ENCODE results near the gene TBL3.

Gene TBL3

DNA sequence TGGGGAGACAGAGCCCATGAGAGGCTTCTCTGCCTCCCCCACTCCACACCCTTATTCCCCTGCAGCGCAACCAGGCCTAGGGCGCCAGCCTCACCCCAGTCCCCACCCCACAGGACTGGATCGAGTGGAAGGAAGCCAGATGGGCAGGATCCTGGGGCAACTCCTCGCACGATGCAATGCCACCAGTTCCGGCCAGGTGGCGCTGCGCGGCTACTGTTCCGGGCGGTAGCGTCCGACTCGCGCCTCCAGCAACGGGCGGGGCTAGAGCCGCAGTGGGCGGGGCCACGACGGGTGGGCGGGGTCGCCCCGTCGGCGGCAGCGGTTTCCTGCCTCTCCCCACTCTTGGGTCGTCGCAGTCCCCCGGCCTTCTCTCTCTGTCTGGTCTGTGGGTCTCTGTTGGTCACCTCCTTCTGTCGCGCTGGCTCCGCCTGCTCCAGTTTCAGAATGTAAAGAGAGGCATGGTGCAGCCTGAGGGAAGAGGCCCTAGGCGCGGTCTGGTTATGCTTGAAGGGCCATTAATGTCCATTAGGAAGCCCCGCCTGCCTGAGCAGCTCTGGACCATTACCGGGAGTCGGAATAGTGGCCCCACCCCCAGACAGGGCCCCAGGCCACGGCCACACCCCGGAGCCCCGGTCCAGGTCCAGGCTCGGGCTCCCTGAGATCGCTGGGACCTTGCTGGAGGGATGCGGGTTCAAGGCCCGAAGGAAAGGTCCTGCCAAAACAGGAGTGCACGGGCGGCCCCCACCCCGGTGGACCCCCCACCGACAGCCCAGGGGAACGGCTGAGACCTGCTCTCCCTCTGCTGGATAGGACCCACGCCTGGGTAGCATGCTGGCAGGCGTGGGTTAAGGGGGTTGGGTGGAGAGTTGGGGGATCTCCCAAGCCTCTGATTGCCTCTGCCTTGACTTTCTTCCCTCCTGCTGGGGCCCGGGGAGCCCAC lies 51.5 kb downstream of the TBL3 start:
- peak; percentile 80 for DNase-seq

GRCh38 chr16:2024032-2024420 lies 52.2 kb downstream of the TBL3 start:
- DNase-seq, result no peak

DNA sequence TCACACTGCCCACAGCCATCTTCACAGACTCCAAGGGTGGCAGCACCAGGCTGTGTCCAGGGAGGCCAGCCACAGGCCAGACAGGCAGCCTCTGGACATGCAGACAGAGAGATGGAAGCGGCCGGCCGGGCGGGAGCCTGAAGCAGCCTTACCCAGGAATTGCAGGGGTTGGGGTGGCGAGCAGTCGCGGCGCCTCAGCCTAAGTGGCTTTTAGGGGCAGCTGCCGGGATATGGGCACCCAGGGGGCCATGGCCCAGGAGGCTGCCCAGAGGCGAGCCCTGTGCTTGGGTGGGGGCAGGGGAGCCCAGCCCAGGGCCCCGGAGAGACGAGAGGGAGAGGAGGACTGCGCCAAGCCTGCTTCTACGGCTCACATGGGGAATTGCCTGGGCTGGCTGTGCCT lies 53.4 kb downstream of the TBL3 start:
- DNase-seq, result no peak

GRCh38 chr16:2025878-2026460 lies 54.1 kb downstream of the TBL3 start:
- DNase-seq, result no peak

DNA sequence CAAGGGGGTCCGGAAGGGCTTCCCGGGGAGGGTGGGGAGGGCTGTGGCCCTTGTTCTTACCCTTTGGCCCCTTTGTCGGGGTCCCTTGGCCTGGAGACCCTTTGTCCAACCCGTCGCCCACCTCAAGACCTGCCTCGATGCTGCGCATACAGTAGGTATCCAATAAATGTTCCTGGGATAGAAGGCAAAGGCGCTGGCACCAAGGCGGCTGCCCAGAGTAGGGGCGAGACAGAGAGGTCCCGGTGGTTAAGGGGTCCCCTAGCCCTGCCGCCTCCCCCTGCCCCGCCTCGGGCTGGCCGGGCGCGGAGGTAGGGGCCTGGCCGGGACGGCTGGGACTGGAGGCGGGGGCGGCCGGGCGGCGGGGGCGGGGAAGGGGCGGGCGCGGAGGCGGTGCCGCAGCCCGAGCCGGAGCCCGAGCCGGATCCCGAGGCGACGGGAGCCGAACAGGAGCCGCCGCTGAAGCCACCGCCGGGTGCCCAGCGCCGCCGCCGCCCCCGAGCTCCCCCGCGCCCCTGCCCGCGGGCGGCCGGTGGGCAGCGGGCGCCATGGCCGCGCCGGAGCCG lies 54.7 kb downstream of the TBL3 start, which contains the start of gene NHERF2:
Gene NHERF2, plus strand, starts transcription at position 442 of the 563 bp plus-strand sequence. Its CDS starts 104 bp downstream, at position 546.
- no peak for DNase-seq

DNA sequence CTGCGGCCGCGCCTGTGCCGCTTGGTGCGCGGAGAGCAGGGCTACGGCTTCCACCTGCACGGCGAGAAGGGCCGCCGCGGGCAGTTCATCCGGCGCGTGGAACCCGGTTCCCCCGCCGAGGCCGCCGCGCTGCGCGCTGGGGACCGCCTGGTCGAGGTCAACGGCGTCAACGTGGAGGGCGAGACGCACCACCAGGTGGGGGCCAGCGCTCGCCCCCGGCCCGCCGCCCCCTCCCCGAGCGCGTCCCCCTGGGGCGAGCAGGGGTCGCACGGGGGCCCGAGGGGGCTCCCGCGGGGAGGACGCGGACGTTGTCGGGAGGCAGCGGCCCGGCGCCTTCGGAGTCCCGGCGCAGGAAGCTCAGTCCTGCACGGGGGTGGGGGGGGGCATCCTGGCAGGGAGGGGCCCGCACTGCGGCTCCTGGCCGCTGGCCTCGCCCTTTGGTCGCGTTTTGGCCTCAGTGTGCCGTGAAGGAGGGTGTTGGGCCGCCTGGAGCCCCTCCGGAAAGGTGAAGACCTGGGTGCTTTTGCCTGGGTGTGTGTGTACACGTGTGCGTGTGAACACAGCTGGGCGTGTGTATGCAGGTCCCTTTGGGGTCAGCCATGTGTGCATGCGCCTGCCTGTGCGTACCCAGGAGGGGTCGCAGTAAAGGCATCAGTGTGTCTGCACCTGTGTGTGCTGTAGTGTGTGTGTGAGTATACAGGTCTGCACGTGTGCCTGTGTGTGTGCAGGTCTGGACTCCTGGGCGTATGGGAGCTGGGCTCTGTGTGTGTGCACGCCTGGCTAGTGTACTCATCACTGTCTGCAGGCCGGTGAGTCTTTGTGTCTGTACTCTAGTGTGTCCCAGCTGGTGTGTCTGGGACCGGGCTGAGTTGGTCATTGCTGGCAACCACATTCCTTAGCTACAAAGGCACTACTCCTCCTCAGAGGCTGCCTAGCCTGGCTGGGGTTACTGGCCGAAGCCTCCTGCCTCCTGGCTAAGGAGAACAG lies 55.5 kb downstream of the TBL3 start:
- no peak for DNase-seq

DNA sequence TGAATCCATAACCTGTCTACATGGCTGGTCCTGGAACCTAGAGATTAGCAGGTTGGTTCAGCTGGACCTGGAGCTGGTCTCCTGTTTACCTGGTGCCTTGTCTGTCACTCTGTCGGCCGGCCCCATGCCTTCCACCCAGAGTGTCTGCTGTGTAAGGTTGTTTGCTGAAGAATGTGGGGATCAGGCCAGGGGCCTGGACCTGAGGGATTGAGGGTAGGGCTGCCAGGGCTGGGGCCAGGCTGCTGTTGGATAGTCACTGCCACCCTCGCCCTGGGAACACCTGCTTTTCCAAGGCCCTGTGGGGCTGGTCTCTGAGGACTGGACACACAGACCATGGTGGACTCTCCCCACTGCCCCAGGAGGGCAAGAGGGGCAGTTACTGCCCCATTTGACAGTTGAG lies 56.3 kb downstream of the TBL3 start:
- no peak for DNase-seq

DNA sequence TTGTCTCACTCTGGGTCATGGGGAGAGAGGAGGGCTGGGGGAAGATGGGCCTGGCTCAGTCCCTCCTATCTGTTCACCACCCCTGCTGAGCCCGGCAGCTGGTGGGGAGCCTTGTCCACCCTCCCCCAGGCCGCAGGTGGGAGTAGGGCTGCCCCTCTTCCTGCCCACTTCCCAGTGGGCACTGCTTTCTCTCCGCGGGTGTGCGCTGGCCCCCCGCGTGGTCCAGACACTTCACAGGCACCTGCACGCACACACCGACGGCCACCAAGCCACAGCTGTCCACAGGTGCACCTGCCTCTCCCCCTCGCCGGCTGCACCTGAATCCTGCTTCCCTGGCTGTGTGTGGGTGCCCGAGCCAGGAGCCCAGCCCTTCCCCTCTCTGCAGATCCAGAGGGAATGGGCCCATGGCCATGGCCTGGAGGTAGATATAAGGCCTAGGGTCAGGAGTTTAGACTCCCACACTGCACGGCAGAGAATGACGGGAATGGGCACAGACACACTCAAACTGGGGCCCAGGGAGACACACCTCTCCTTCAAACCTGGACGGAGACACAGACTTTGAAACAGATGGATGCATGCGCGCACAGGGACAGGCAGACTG lies 56.9 kb downstream of the TBL3 start:
- no peak for DNase-seq

GRCh38 chr16:2029350-2029749 lies 57.5 kb downstream of the TBL3 start:
- DNase-seq, result no peak

- DNase-seq, result no peak
Observed at GRCh38 chr16:2030036-2030435, 58.2 kb downstream of the TBL3 start.

- no peak for DNase-seq
Observed at GRCh38 chr16:2031081-2031577, 59.3 kb downstream of the TBL3 start.

Measured in MV-4-11 (cell line).